ENCODE data around the gene ADGRG2. TPM values are rescaled to one million over a fixed set of nuclear protein-coding genes. Genes with fewer than 3 reads are reported as not detected.
A peak's percentile ranks its signal among the peaks of the same experiment; 100 is the strongest.
"Not testable (repeated sequence)": the region's sequence is repeated elsewhere in the genome, so short reads cannot be mapped to it uniquely, and the experiment has no call there.

The ADGRG2 gene
- total and polyA plus RNA-seq, 2 of the 13 experiments (the other 11 are each of a cell fraction or from before 2014, with no cell fraction given) = not detected

- TF ChIP-seq BCLAF1 (IDR thresholded peaks at IDR 0.05) = no peak
- TF ChIP-seq ZNF17 (CRISPR knock-in tag; IDR thresholded peaks at IDR 0.05) = no peak
Observed at GRCh38 chrX:19019996-19020395, 102.3 kb downstream of the ADGRG2 start (continued).

GRCh38 chrX:19017271-19017670 lies 105.0 kb downstream of the ADGRG2 start:
- H3K4me2 ChIP-seq (ENCODE audit: low read depth, low read length) = no peak overlapping the region

GRCh38 chrX:19016614-19017013 lies 105.7 kb downstream of the ADGRG2 start:
- BruUV-seq (replicated peaks); H3K79me2 ChIP-seq (ENCODE audit: insufficient read depth, low read length); POLR2A ChIA-PET; H3K9me3 ChIP-seq (ENCODE audit: low read length); H4K20me1 ChIP-seq (ENCODE audit: insufficient read depth, low read length); H3K4me3 ChIP-seq (replicated peaks in 1 of 3; ENCODE audit: insufficient read depth in 1 of 3, low read depth in 2 of 3, low read length in 3 of 3); H3K27ac ChIP-seq (ENCODE audit: extremely low read length, insufficient read depth, low read length); H2AFZ ChIP-seq (ENCODE audit: low read length); H3K4me1 ChIP-seq (ENCODE audit: insufficient read depth, low read length); H3K9ac ChIP-seq (ENCODE audit: insufficient read depth, low read depth, low read length); FAIRE-seq; H3K36me3 ChIP-seq (replicated peaks in 1 of 2; ENCODE audit: control insufficient read depth in 1 of 2, insufficient read depth in 2 of 2, low read length in 2 of 2); DNase-seq (ENCODE audit: low spot score); H3K27me3 ChIP-seq (ENCODE audit: control insufficient read depth in 1 of 2, insufficient read depth in 2 of 2, low read length in 2 of 2); ATAC-seq; H3K4me2 ChIP-seq (ENCODE audit: low read depth, low read length): not testable (repeated sequence)
- intact Hi-C loops (cut with micrococcal nuclease; ENCODE audit: unreplicated experiment) = loop anchor here (1.0 to 5.0 kb wide), 2 partner anchors 176 to 318 kb away; no protein-coding TSS in a partner anchor
- WGBS (ENCODE audit: low lambda C conversion rate) = 74% methylated on average over 8 of the region's 8 CpGs
- CTCF ChIA-PET (ENCODE audit: low intra/inter-chr PET ratio, low total read pairs) = interaction anchor here (1.5 to 3.3 kb wide), 2 partner anchors 318 to 626 kb away, joined by 5 to 39 read pairs; no protein-coding TSS in a partner anchor
- in situ Hi-C loops (cut with HindIII; ENCODE audit: extremely low pct_ligation_motif_present, low pct_unique_long_range_greater_than_20kb) = loop anchor here (10.0 kb wide), 1 partner anchor 318 kb away; no protein-coding TSS in a partner anchor

More at GRCh38 chrX:19017271-19017670, 105.0 kb downstream of the ADGRG2 start:
- ChIA-PET POLR2A (no interaction called here), CTCF (ENCODE audit: low intra/inter-chr PET ratio, low total read pairs) (interaction anchor here (1.5 to 3.3 kb wide), 2 partner anchors 317 to 626 kb away, joined by 5 to 39 read pairs; no protein-coding TSS in a partner anchor)
- Histone ChIP-seq H3K4me3 (replicated peaks in 1 of 3; ENCODE audit: insufficient read depth in 1 of 3, low read depth in 2 of 3, low read length in 3 of 3) (no peak overlapping the region), H3K36me3 (replicated peaks in 1 of 2; ENCODE audit: control insufficient read depth in 1 of 2, insufficient read depth in 2 of 2, low read length in 2 of 2) (no peaks in the 10 kb centered on the region), H3K27ac (ENCODE audit: extremely low read length, insufficient read depth, low read length) (no peak overlapping the region), H4K20me1 (ENCODE audit: insufficient read depth, low read length) (no peaks in the 10 kb centered on the region), H3K79me2 (ENCODE audit: insufficient read depth, low read length) (no peaks in the 10 kb centered on the region), H3K4me1 (ENCODE audit: insufficient read depth, low read length) (no peaks in the 10 kb centered on the region), H3K9me3 (ENCODE audit: low read length) (no peaks in the 10 kb centered on the region), H2AFZ (ENCODE audit: low read length) (no peak overlapping the region), H3K27me3 (ENCODE audit: control insufficient read depth in 1 of 2, insufficient read depth in 2 of 2, low read length in 2 of 2) (no peaks in the 10 kb centered on the region), H3K9ac (ENCODE audit: insufficient read depth, low read depth, low read length) (no peak overlapping the region)
- 4% methylated on average over 3 of the region's 3 CpGs for WGBS (ENCODE audit: low lambda C conversion rate)
- intact Hi-C loops (cut with micrococcal nuclease; ENCODE audit: unreplicated experiment) (loop anchor here (1.0 to 5.0 kb wide), 2 partner anchors 175 to 317 kb away; no protein-coding TSS in a partner anchor), in situ Hi-C loops (cut with HindIII; ENCODE audit: extremely low pct_ligation_motif_present, low pct_unique_long_range_greater_than_20kb) (loop anchor here (10.0 kb wide), 1 partner anchor 318 kb away; no protein-coding TSS in a partner anchor)
- DNase-seq (ENCODE audit: low spot score) (peak; percentile 13), ATAC-seq (peak; percentile 75), FAIRE-seq (peak; percentile 81)
- BruUV-seq (replicated peaks) = no TSS peak
- TF ChIP-seq CTCF (CRISPR knock-in tag; IDR thresholded peaks at IDR 0.05) (peak; percentile 66), SMC3 (IDR thresholded peaks at IDR 0.05; ENCODE audit: low read length) (peak; percentile 40; the same call in 1 of the 2 replicates), THAP7 (CRISPR knock-in tag; IDR thresholded peaks at IDR 0.05) (no peak), STAG1 (CRISPR knock-in tag; IDR thresholded peaks at IDR 0.05) (peak; percentile 74)

All from HepG2 (cell line).